Calu3 (cell line): Measurements from ENCODE around the gene MPZL3. TPM values are rescaled to one million over a fixed set of nuclear protein-coding genes. Genes with fewer than 3 reads are reported as not detected.

ENCODE experiments used
- BruUV-seq: library from RNA; stranded (reverse); fragments of 400-500 nt; replicated peaks from 2 replicates; lab custom pipeline; 2021; lab: Mats Ljungman, UMichigan
- CTCF ChIA-PET: fragments of 300-600 bp; sonication (Branson Sonifier 250); formaldehyde crosslinking; loops from one replicate; lab custom pipeline; 2022; ENCODE audit warnings: antibody characterized with exemption; lab: Charles Lee
- DNase-seq: peaks from one replicate; pipeline ENCODE4 v3.0.0; 2022
- H3K27ac Mint-ChIP-seq: one replicate; pipeline ENCODE4 v1.8.0; 2022; ENCODE audit warnings: mixed read lengths; ENCODE audit not compliant: unreplicated experiment
- H3K27me3 Mint-ChIP-seq: one replicate; pipeline ENCODE4 v1.8.0; 2022; ENCODE audit warnings: mixed read lengths; ENCODE audit not compliant: unreplicated experiment
- H3K36me3 Mint-ChIP-seq: one replicate; pipeline ENCODE4 v1.8.0; 2022; ENCODE audit warnings: mild to moderate bottlenecking, moderate library complexity, mixed read lengths; ENCODE audit not compliant: insufficient read depth, unreplicated experiment
- H3K4me1 Mint-ChIP-seq: one replicate; pipeline ENCODE4 v1.8.0; 2022; ENCODE audit warnings: mild to moderate bottlenecking, low read depth, mixed read lengths; ENCODE audit not compliant: unreplicated experiment
- H3K4me3 Mint-ChIP-seq: one replicate; pipeline ENCODE4 v1.8.0; 2022; ENCODE audit warnings: mild to moderate bottlenecking, low read depth, moderate library complexity, mixed read lengths; ENCODE audit not compliant: unreplicated experiment
- H3K9me3 Mint-ChIP-seq: one replicate; pipeline ENCODE4 v1.8.0; 2022; ENCODE audit warnings: low read depth, mixed read lengths; ENCODE audit not compliant: unreplicated experiment
- CTCF ChIP-seq: fragments of 200-600 bp; IDR thresholded peaks from one replicate; pipeline ENCODE4 v1.8.0; 2022; ENCODE audit warnings: antibody characterized with exemption; ENCODE audit not compliant: unreplicated experiment
- intact Hi-C: fragments of 100-400 bp; cut with micrococcal nuclease; formaldehyde crosslinking; loops from one replicate; pipeline ENCODE4 v1.10.0; 2022; ENCODE audit not compliant: unreplicated experiment
- total RNA-seq: library from RNA; stranded (reverse); gene quantifications from 2 replicates; pipeline ENCODE4 v1.2.3, GENCODE V29; 2022

MPZL3 gene
- total RNA-seq, 1 experiment from 2014 or later, result 5.9 TPM

GRCh38 chr11:118252688-118253087, 523 bp upstream of the MPZL3 start:
- no peak for TF ChIP-seq CTCF
- intact Hi-C loops, result no loop called here
- H3K36me3 Mint-ChIP-seq, result peaks cover 24% of the 10 kb centered on the region
- peak overlapping the region; percentile 99 for H3K27ac Mint-ChIP-seq
- no peak for DNase-seq
- no TSS peak for BruUV-seq
- H3K4me3 Mint-ChIP-seq, result peak overlapping the region; percentile 81
- CTCF ChIA-PET, result interaction anchor here (0.9 to 2.2 kb wide), 5 partner anchors 11 to 81 kb away, joined by 3 to 7 read pairs (median 3); partner anchors contain the start of gene MPZL2
- H3K27me3 Mint-ChIP-seq, result no peaks in the 10 kb centered on the region
- no peaks in the 10 kb centered on the region for H3K9me3 Mint-ChIP-seq
- H3K4me1 Mint-ChIP-seq, result peaks cover 11% of the 10 kb centered on the region

GRCh38 chr11:118247041-118247440, 5.1 kb downstream of the MPZL3 start:
- no peak for DNase-seq
- H3K4me1 Mint-ChIP-seq, result peaks cover 55% of the 10 kb centered on the region
- H3K9me3 Mint-ChIP-seq, result no peaks in the 10 kb centered on the region
- H3K4me3 Mint-ChIP-seq, result no peak overlapping the region
- no TSS peak for BruUV-seq
- H3K36me3 Mint-ChIP-seq, result peaks cover 18% of the 10 kb centered on the region
- TF ChIP-seq CTCF, result no peak
- no peaks in the 10 kb centered on the region for H3K27me3 Mint-ChIP-seq
- CTCF ChIA-PET, result interaction anchor here (1.6 kb wide), 1 partner anchor 49 kb away, joined by 4 read pairs; no protein-coding TSS in a partner anchor
- H3K27ac Mint-ChIP-seq, result no peak overlapping the region
- intact Hi-C loops, result no loop called here

- CTCF ChIA-PET, result interaction anchor here (1.6 kb wide), 1 partner anchor 48 kb away, joined by 4 read pairs; no protein-coding TSS in a partner anchor
- Mint-ChIP-seq H3K27me3 (no peaks in the 10 kb centered on the region), H3K27ac (no peak overlapping the region), H3K9me3 (no peaks in the 10 kb centered on the region), H3K4me1 (peaks cover 65% of the 10 kb centered on the region), H3K4me3 (no peak overlapping the region), H3K36me3 (peaks cover 19% of the 10 kb centered on the region)
- no TSS peak for BruUV-seq
- intact Hi-C loops, result no loop called here
- TF ChIP-seq CTCF, result no peak
- no peak for DNase-seq
These were observed 6.1 kb downstream of the MPZL3 start for GRCh38 chr11:118245936-118246562.

GRCh38 chr11:118243993-118244762, 8.0 kb downstream of the MPZL3 start:
- peaks cover 72% of the 10 kb centered on the region for H3K4me1 Mint-ChIP-seq
- H3K4me3 Mint-ChIP-seq, result no peak overlapping the region
- intact Hi-C loops, result no loop called here
- no TSS peak for BruUV-seq
- no peaks in the 10 kb centered on the region for H3K9me3 Mint-ChIP-seq
- H3K27ac Mint-ChIP-seq, result no peak overlapping the region
- peaks cover 19% of the 10 kb centered on the region for H3K36me3 Mint-ChIP-seq
- H3K27me3 Mint-ChIP-seq, result no peaks in the 10 kb centered on the region
- TF ChIP-seq CTCF, result no peak
- CTCF ChIA-PET, result no interaction called here
- no peak for DNase-seq
